AG04450 (cell line): Measurements from ENCODE around the gene NME9. TPM values are rescaled to one million over a fixed set of nuclear protein-coding genes. Genes with fewer than 3 reads are reported as not detected.

ENCODE experiments used
- CTCF ChIA-PET: fragments of 300-600, 350-600 bp; formaldehyde crosslinking; extraction: SDS; loops from one replicate; lab custom pipeline; 2022; ENCODE audit warnings: antibody characterized with exemption, inconsistent platforms; lab: Charles Lee
- POLR2A ChIA-PET: fragments of 350-600 bp; formaldehyde crosslinking; extraction: SDS; loops from one replicate; lab custom pipeline; 2021; ENCODE audit warnings: antibody characterized with exemption, inconsistent platforms; lab: Yijun Ruan, JAX
- DNase-seq: peaks from one replicate; pipeline ENCODE4 v3.0.0-alpha.2; 2011; ENCODE audit warnings: low read depth, low spot score
- H3K27ac ChIP-seq: one replicate; pipeline ENCODE4 v1.5.1; 2012; ENCODE audit warnings: low read depth, low read length, control low read depth
- H3K27me3 ChIP-seq: one replicate; pipeline ENCODE4 v1.6.0; 2012; ENCODE audit warnings: low read length; ENCODE audit not compliant: control insufficient read depth, insufficient read depth
- H3K4me3 ChIP-seq: 2 replicates; pipeline ENCODE4 v1.5.1; 2011; ENCODE audit warnings: mild to moderate bottlenecking, low read depth, low read length, control low read depth
- H3K9me3 ChIP-seq: 2 replicates; pipeline ENCODE4 v1.5.1; 2012; ENCODE audit warnings: low read length; ENCODE audit not compliant: control insufficient read depth, insufficient read depth
- polyA plus RNA-seq: library from polyadenylated mRNA; depleted of rRNA; stranded (reverse); fragments of >200 nt; gene quantifications from 2 replicates; pipeline ENCODE4 v1.2.3, GENCODE V29; 2011
- TF ChIP-seq, protein P1 (sequence below): IDR thresholded peaks from 2 replicates; pipeline ENCODE4 v1.5.1; 2011; ENCODE audit warnings: low read depth, low read length, control low read depth, inconsistent platforms

NME9 gene
- polyA plus RNA-seq, 1 experiment = 0.19 TPM

DNA sequence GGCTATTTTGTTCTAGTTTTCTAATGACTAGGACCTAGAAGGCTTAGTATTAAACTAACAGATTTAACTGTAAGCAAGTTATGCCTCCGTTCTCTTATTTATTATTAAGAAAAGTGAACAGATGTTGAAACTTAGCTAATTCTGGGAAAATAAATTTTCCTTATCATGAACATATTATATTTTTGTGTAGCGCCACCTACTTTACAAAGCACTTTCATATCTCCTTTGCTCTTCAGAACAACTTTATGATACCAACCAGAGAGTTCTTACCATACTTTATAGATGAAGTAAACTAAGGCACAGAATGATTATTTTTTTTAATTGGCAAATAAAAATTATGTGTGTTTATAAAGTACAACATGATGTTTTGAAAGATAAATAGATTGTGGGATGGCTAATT lies 59.4 kb downstream of the NME9 start:
- Histone ChIP-seq H3K9me3 (no peaks in the 10 kb centered on the region), H3K27ac (no peak overlapping the region), H3K4me3 (no peak overlapping the region), H3K27me3 (no peaks in the 10 kb centered on the region)
- DNase-seq = no peak
- TF ChIP-seq, protein P1, sequence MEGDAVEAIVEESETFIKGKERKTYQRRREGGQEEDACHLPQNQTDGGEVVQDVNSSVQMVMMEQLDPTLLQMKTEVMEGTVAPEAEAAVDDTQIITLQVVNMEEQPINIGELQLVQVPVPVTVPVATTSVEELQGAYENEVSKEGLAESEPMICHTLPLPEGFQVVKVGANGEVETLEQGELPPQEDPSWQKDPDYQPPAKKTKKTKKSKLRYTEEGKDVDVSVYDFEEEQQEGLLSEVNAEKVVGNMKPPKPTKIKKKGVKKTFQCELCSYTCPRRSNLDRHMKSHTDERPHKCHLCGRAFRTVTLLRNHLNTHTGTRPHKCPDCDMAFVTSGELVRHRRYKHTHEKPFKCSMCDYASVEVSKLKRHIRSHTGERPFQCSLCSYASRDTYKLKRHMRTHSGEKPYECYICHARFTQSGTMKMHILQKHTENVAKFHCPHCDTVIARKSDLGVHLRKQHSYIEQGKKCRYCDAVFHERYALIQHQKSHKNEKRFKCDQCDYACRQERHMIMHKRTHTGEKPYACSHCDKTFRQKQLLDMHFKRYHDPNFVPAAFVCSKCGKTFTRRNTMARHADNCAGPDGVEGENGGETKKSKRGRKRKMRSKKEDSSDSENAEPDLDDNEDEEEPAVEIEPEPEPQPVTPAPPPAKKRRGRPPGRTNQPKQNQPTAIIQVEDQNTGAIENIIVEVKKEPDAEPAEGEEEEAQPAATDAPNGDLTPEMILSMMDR = no peak
- CTCF ChIA-PET = interaction anchor here (0.5 to 1.7 kb wide), 8 partner anchors 9 to 156 kb away, joined by 3 to 7 read pairs (median 4); no protein-coding TSS in a partner anchor
- POLR2A ChIA-PET = no interaction called here

GRCh38 chr3:138267083-138267482 lies 62.6 kb downstream of the NME9 start:
- H3K27ac ChIP-seq = no peak overlapping the region
- ChIA-PET CTCF (no interaction called here), POLR2A (no interaction called here)
- no peak overlapping the region for H3K4me3 ChIP-seq
- TF ChIP-seq, protein P1 = no peak
- H3K9me3 ChIP-seq = no peaks in the 10 kb centered on the region
- H3K27me3 ChIP-seq = no peaks in the 10 kb centered on the region
- no peak for DNase-seq

DNA sequence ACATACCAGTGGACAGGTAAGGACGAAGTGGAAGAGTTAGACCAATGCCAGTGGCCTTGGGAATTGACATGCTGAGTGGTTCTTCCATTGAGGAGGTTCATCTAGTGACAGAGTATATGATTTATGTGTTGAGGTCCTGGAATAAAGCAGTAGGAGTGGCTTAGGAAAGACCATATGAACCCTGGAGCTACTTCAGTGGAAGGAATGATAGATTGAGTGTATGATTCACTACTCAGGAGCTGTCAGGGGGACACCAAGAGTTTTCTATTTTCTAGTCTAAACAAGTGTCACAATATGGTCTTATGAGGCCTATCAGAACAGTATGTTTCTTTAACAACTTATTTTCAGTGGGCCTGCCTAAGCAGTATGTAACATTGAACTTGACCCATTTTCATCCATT lies 63.9 kb downstream of the NME9 start:
- ChIA-PET CTCF (interaction anchor here (1.5 kb wide), 1 partner anchor 147 kb away, joined by 3 read pairs; no protein-coding TSS in a partner anchor), POLR2A (no interaction called here)
- H3K27me3 ChIP-seq = no peaks in the 10 kb centered on the region
- H3K9me3 ChIP-seq = no peaks in the 10 kb centered on the region
- TF ChIP-seq, protein P1 = no peak
- H3K27ac ChIP-seq = no peak overlapping the region
- DNase-seq = no peak
- H3K4me3 ChIP-seq = no peak overlapping the region

GRCh38 chr3:138263104-138263503 lies 66.5 kb downstream of the NME9 start:
- POLR2A ChIA-PET = no interaction called here
- H3K27me3 ChIP-seq = no peaks in the 10 kb centered on the region
- CTCF ChIA-PET = interaction anchor here (0.6 kb wide), 1 partner anchor 31 kb away, joined by 4 read pairs; no protein-coding TSS in a partner anchor
- H3K4me3 ChIP-seq = no peak overlapping the region
- TF ChIP-seq, protein P1 = no peak
- DNase-seq = no peak
- no peaks in the 10 kb centered on the region for H3K9me3 ChIP-seq
- no peak overlapping the region for H3K27ac ChIP-seq

- no peaks in the 10 kb centered on the region for H3K27me3 ChIP-seq
- TF ChIP-seq, protein P1 = no peak
- ChIA-PET CTCF (no interaction called here), POLR2A (no interaction called here)
- no peak overlapping the region for H3K27ac ChIP-seq
- no peak for DNase-seq
- H3K9me3 ChIP-seq = no peaks in the 10 kb centered on the region; the same call in 1 of the 2 replicates
- H3K4me3 ChIP-seq = no peak overlapping the region
These were observed 69.0 kb downstream of the NME9 start for GRCh38 chr3:138260611-138261010.
